ENCODE measurements around the gene C19orf44. TPM values are rescaled to one million over a fixed set of nuclear protein-coding genes. Genes with fewer than 3 reads are reported as not detected.
"Not testable (repeated sequence)": the region's sequence is repeated elsewhere in the genome, so short reads cannot be mapped to it uniquely, and the experiment has no call there.

The C19orf44 gene
- total and polyA plus RNA-seq, 3 donors from 2014 or later, result 13.6 to 40.9 (median 35.4) TPM

GRCh38 chr19:16548956-16549355, 52.8 kb downstream of the C19orf44 start:
- Histone ChIP-seq H3K4me3 (no peak overlapping the region), H3K27me3 (no peaks in the 10 kb centered on the region), H3K27ac (no peak overlapping the region), H3K4me1 (no peaks in the 10 kb centered on the region), H3K36me3 (ENCODE audit: low read depth, missing control alignments) (no peaks in the 10 kb centered on the region), H3K9me3 (no peaks in the 10 kb centered on the region)
- no peak for DNase-seq
- TF ChIP-seq POLR2A (IDR thresholded peaks at IDR 0.05) (no peak), CTCF (IDR thresholded peaks at IDR 0.05) (no peak)
- 89 to 91% methylated on average over 4 of the region's 4 CpGs for WGBS, 2 donors
- intact Hi-C loops (cut with DNase I; ENCODE audit: low total_unique reads), result no loop called here

- H3K27ac ChIP-seq; intact Hi-C loops (cut with DNase I; ENCODE audit: low total_unique reads); DNase-seq; H3K4me3 ChIP-seq; H3K4me1 ChIP-seq; H3K9me3 ChIP-seq; H3K27me3 ChIP-seq; H3K36me3 ChIP-seq (ENCODE audit: low read depth, missing control alignments): not testable (repeated sequence)
- WGBS, 2 donors, result 94 to 96% methylated on average over 6 of the region's 6 CpGs
Measured at GRCh38 chr19:16551902-16552301, 55.7 kb downstream of the C19orf44 start.

- Histone ChIP-seq H3K27me3 (no peaks in the 10 kb centered on the region), H3K9me3 (no peaks in the 10 kb centered on the region), H3K4me1 (no peaks in the 10 kb centered on the region), H3K4me3 (no peak overlapping the region), H3K36me3 (ENCODE audit: low read depth, missing control alignments) (no peaks in the 10 kb centered on the region), H3K27ac (no peak overlapping the region)
- TF ChIP-seq CTCF (IDR thresholded peaks at IDR 0.05) (no peak), POLR2A (IDR thresholded peaks at IDR 0.05) (no peak)
- WGBS, 2 donors, result 91 to 92% methylated on average over 8 of the region's 8 CpGs
- intact Hi-C loops (cut with DNase I; ENCODE audit: low total_unique reads), result no loop called here
- no peak for DNase-seq
Measured at GRCh38 chr19:16554776-16555175, 58.6 kb downstream of the C19orf44 start.

- 91 to 95% methylated on average over 10 of the region's 10 CpGs for WGBS, 2 donors
- no peaks in the 10 kb centered on the region for H3K9me3 ChIP-seq
Measured at GRCh38 chr19:16559780-16560276, 63.6 kb downstream of the C19orf44 start.

GRCh38 chr19:16561382-16561781, 65.2 kb downstream of the C19orf44 start:
- Histone ChIP-seq H3K36me3 (ENCODE audit: low read depth, missing control alignments) (no peaks in the 10 kb centered on the region), H3K27ac (no peak overlapping the region), H3K9me3 (no peaks in the 10 kb centered on the region), H3K4me1 (no peaks in the 10 kb centered on the region), H3K4me3 (no peak overlapping the region), H3K27me3 (no peaks in the 10 kb centered on the region)
- no peak for DNase-seq
- intact Hi-C loops (cut with DNase I; ENCODE audit: low total_unique reads), result no loop called here
- TF ChIP-seq POLR2A (IDR thresholded peaks at IDR 0.05) (no peak), CTCF (IDR thresholded peaks at IDR 0.05) (no peak)
- 85 to 87% methylated on average over 8 of the region's 8 CpGs for WGBS, 2 donors

More at GRCh38 chr19:16559780-16560276, 63.6 kb downstream of the C19orf44 start:
- intact Hi-C loops (cut with DNase I; ENCODE audit: low total_unique reads), result no loop called here
- DNase-seq, result no peak
- no peaks in the 10 kb centered on the region for H3K36me3 ChIP-seq (ENCODE audit: low read depth, missing control alignments)
- no peaks in the 10 kb centered on the region for H3K27me3 ChIP-seq
- TF ChIP-seq CTCF (IDR thresholded peaks at IDR 0.05), result no peak
- no peak for TF ChIP-seq POLR2A (IDR thresholded peaks at IDR 0.05)
- no peak overlapping the region for H3K4me3 ChIP-seq
- H3K27ac ChIP-seq, result no peak overlapping the region
- no peaks in the 10 kb centered on the region for H3K4me1 ChIP-seq
